HG02970 (cell line): Measurements from ENCODE around the gene GPC3.

Experiments used
- ATAC-seq: cut with Tn5 transposase; IDR thresholded peaks from one replicate; pipeline ENCODE4 v1.9.1; 2021; ENCODE audit warnings: mild to moderate bottlenecking, moderate library complexity, moderate number of reproducible peaks; ENCODE audit not compliant: unreplicated experiment, low FRiP score

The GPC3 gene

DNA sequence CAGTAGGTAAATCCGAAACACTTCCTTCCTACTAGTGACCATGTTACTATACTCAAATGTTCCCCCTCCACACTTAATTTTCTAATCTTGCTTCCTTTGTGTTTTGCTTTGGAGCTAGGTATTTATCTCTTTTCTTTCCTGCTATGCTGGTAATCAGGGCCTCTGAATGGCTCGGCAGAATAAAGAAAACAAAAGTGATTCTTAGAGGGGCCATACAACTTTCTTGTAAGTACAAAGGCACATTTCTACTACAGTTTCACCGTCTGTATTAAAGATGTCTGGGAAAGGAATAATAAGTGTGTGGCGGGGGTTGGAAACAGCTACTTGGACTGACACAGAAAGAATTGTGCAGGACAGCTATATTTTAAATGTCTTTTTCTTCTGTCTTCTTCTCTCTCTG is 50.3 kb downstream of the GPC3 start:
- ATAC-seq = no peak

DNA sequence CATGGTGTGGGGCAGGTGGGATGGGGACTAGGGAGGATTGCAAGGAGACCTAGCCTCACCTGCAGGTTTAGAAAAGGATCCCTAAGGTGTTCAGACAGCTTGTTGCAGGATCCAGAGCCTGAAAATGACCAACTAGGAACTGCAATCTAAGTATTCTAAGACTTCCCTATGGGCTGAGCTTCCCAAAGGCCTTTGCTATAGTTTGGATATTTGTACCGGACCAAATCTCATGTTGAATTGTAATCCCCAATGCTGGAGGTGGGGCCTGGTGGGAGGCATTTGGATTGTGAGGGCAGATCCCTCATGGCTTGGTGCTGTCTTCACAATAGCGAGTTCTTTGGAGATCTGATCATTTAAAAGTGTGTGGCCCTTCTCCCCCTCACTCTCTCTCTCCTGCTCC is 52.1 kb downstream of the GPC3 start:
- ATAC-seq = no peak

DNA sequence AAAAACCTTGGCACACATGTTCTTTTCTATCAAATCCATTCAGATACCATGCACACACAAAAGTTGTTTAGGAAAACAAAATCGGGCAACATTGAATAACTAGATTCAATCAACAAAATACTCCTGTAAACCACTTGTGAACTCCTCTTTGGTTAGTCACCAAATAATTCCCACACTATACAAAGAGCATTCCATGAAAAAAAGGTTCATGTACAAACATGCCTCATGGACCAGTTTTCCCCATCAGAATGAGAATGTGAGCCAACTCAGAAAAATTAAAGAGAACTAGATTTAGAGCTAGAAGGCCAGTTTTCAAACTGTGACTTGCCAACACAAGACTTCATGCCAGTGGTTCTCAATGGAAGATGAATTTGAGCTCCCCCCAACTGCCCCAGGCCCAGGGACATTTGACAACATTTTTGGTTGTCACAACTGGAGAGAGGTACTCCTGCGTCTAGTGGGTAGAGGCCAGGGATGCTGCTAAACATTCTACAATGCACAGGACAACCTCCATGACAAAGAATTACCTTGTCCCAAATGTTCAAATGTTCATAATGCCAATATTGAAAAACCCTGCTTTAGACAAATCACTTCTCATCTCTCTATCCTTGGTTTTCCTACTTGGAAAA is 55.4 kb downstream of the GPC3 start:
- ATAC-seq = no peak

DNA sequence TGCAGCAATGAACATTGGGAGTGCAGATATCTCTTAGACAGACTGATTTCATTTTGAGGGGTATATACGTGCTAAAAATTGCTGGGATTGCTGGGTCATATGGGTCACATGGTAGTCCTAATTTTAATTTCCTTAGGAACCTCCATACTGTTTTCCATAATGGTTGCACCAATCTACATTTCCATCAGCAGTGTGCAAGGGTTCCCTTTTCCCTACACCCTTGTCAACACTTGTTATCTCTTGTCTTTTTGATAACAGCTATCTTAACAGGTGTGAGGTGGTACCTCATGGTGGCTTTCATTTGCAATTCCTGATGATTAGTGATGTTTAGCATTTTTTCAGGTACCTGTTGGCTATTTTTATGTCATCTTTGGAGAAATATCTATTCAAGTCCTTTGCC is 57.0 kb downstream of the GPC3 start:
- no peak for ATAC-seq

DNA sequence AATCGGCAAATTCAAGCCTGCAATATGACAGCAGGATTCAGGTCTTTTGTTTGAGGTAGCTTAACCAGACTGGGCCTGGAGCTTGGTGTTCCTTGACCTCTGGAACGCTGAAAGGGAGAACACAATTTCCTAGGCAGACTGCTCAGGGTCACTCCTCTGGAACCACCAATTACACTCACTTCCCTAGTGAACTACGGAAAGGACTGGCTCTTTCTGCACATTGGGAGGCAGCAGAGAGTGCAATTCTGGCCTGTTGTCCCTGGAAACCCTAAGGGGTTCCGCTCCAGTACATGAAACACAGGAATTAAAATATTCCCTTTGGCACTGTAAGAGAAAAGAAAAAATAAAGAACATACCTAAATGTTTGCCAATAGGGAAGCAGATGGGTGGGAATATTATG is 58.6 kb downstream of the GPC3 start:
- ATAC-seq = no peak

DNA sequence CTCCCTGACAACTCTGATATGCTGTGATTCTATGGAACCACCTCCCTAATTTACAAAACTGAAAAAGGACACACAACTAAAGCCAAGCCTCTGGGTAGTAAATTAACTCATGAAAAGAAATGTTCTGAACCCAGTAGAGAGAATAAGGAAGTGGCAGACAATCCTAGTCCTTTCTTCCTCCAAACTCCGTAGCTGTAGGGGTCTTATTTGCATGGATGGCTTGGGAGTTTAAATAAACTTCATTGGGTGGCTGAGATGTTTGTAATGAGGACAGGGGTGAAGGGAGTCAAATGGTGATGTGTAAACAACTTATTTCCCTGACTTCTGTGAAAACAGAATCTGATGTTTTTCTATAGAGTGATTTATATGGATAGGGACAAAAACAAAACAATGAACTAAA is 59.3 kb downstream of the GPC3 start:
- ATAC-seq = no peak

DNA sequence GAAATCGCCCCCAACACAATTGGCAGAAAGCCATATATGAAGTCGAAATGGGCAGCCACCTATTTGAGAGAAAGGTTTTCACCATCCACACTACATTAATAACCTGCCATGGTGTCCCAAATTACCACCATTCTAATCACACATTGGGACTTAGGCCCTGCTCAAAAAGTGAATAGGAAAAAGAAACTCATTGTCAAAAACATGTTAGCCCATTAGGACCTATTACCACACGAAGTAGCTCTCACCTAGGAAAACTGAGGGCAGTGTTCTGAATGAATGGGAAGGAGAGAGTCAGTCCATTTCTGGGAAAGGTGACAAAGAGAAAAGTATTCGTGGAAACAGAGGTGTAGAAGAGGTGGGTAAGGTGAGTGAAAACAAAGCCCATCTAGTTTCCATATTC is 60.8 kb downstream of the GPC3 start:
- ATAC-seq = no peak

DNA sequence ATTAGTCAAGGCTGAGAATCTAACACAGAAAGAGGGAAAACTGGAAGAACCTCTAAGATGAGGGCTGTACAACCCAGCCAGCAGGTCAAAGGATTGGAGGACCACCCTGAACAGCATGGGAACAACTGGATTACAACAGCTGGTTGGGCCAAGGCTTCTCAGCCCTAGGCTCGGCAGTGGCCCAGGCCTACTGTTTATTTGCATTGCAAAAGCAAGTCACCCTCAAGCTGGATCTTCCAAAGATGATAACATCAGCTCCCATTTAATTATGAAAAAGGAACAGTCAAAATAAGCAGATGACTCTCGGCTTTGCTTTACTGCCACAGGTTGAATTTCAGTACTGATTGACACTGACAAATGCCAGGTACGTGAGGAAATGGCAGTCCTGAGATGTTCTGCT is 61.8 kb downstream of the GPC3 start:
- no peak for ATAC-seq

DNA sequence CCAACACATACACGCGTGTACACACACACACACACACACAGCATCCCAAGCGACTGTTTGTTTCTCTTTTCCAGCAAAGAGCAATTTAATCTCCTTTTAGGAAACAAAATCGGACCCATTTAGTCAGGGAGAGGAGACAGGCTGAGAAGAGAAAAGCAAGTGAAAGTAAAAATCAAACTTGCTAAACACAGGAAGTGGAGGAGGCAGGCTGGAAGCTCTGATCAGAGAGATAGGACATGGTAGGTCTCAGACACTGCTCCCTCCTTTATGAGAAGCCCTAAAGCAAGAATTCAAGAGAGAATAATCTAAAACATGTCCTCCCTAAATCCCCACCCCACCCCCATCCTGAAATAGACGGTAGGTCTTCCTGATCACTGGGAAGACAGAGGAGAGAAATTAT is 62.3 kb downstream of the GPC3 start:
- no peak for ATAC-seq

DNA sequence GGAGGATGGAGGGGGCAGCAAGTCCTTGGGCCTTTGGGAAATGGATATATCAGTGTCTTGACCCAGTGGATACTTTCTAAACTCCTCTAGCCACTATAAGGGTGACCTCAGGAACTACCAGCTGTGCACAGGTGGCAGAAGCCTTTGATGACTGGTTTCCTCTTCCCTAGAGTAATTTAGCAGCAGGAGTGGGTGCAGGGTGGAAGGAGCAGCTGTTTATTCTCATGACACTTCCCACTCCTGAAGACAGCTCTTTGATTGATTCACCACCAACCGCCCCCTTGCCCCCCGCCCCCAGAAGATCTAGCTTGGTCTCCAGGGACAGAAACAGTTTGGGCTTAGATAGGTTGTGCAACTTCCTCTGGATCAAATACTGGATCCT is 63.0 kb downstream of the GPC3 start:
- no peak for ATAC-seq

DNA sequence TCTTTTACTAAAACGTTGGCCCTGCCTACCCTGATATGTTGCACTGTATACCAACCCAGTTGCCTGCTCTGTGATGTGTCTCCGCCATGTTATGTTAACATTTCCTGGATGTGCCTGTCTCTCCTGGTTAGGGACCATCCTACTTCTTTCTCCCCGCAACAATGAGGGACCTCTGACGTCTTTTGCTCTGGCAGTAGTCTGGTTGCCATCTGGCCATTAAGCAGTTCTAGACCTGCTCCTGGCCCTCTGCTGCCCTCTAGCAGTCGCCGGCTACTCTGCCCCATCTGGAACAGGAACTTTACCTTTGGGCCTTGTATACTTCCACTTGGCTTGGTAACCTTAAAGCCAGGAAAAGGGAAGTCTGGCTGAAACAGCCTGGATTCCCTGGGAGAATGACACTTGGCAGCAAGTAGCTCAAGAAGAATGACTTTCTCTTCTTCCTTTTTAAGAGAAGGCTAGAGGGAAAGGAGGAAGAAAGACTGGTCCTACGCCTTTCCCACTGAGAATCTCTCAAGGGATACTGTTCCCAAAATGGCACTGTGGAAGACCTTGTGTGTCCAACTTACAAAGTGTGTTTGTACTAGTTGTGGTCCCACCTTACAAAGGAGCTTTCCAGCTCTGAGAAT is 63.5 kb downstream of the GPC3 start:
- ATAC-seq = no peak

DNA sequence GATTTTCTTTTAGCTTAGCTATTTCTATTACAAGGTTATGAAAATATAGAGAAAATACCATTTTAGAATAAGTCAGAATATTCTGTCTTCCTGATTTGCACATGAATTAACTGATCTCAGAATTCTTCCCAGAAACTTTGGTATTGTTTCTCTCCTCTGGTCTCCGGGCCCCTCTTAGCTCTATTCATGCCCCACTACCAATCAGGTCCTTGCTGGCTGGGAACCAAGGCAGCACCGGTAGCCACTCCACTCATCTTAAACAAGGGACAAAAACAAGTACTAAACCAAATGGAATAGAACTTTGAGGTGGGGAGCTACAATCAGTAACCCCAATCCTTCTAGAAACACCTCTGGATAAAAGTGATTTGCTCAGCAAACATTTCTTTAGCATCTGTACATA is 64.3 kb downstream of the GPC3 start:
- ATAC-seq = no peak

DNA sequence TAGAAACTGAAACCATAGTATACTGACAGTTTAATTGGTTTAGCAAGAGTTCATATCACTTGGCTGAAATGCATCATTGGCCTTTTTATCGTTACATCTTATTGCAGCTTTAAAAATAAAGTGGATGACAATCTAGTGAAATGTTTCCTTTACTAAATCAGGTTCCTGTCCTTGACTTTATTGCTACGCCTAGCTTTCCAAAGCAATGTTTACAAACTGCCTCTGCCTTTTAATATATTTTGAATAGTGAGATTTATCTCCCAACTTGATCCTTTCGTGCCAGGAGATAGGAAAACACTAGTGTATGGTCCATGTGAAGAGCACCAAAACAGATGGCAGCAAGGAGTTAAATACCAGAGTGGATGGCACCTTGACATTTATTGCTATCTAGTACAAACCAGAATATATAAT is 67.0 kb downstream of the GPC3 start:
- ATAC-seq = no peak

DNA sequence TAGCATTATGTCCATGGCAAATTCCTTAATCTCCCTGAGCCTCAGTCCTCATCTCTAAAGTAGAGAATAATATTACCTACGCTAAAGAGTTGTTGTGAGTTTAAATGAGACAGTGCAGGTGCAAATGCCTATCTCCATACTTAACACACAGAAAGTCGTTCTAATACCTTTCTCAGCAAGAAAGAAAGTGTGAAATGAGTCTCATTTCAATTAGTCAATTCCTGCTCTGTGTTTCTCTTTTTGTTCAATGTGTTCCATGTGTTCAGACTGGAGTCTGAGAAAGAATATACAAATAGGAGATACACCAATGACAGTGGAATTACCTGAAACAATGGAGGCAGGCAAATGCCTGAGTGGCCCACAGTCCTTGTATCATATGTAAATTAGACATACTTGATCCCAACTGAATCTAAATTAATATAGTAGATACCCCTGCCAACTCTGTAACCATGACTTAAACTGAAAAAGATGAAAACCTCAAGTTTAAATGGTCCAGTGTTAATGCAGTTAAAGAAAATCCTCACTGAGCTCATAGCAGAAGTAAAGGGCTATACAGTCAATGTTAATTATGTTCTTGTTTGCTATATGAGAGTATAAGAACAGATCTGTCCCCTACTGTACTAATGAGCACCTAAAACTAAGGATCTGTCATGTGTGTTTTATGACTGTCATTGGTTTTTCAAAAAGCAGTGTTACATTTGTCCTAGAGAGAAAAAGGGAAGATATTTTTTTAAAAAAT is 68.2 kb downstream of the GPC3 start:
- no peak for ATAC-seq

DNA sequence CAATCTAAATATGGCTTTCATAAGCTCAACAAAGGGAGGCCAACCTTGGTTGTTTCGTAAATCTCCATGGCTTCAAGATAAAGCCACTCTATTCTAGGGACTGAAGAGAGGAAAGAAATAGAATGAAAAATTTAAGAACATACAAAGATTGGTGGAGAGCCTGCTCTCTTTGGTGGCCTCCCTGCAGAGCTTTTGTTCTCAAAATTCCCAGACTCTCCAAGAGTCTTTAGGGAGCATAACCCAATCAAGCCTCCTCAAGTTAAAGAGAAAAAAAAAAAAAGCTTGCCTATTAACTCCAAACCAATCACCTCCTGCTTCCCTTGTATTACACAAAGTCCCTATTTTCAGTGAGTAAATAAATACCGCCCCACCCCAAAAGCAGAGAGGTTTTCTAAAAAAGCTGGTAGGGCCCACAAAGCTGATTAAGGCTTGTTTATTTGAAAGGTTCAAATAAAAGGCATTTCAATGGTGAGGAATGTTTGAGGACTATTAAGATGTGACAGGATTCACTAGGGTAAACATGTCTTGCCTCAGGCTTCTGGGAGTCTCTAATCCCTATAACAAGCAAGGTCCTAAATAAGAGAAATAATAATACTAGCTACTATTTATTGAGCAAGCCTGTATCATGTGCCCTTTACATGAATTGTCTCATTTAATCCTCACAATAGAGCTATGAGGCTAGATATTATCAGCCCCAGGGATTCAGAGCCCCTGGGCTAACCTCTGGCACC is 71.6 kb downstream of the GPC3 start:
- ATAC-seq = no peak

DNA sequence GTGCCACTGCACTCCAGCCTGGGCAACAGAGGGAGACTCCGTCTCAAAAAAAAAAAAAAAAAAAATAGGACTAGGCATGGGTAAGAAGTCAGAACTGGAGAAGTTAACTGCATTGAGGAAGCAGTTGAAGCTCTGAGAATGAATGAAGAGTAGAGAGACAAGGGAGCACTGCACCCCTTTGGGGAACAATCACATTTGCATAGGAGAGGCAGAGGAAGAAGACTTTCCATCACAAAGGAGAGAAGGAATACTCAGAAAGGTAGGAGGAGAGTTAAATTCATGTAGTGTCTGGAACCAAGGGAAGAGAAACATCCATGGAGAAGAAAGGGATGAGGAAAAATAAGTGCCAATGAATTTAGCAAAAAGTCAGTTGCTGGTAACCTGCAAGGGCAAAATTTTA is 72.4 kb downstream of the GPC3 start:
- no peak for ATAC-seq

DNA sequence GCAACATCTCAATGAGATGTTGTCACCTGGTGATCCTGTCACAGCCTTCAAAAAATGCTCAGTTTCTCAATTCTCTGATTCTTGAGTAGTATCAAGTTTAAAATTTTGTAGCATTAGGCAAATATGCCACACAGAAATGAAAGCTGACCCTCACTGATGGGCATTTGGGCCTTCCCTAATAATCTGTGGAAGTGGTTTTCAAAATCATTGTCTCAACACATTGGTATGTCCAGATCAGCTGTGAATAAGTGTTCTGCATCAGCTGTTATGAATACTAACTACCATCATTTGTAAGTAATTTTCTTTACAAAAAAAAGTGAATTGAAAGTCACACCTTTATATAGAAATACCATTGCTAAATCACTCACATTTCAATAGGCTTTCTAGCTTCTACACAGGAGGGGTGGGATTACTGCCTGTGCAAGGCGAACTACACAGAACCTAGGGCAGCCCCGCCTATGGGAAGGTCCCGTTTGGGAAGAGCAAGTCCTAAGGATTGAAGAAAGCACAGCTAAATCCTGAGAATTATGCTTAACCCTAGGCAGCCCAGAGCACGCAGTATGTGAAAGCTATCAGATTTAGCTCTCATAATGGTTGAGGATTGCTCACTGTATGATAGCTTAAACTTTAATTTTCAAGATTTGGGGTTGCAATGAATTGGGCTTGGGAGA is 73.4 kb downstream of the GPC3 start:
- ATAC-seq = no peak

DNA sequence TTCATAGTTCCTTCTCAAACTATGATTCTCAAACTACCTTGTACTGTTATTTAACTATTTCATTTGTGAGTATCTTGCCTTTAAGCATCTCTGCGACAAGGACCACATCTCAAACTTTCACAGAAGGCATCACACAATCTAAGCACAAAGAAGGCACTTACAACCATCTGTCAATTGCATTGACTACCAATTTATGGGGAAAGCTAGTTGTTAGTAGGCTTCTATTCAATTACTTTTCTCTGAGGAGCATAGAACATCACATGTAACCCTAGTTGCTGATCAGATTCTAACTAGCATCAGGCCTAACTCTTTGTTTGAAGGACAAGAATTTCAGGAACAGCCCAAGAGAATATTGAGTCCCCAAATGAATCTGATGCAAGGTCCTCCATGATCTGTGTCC is 74.9 kb downstream of the GPC3 start:
- ATAC-seq = no peak

DNA sequence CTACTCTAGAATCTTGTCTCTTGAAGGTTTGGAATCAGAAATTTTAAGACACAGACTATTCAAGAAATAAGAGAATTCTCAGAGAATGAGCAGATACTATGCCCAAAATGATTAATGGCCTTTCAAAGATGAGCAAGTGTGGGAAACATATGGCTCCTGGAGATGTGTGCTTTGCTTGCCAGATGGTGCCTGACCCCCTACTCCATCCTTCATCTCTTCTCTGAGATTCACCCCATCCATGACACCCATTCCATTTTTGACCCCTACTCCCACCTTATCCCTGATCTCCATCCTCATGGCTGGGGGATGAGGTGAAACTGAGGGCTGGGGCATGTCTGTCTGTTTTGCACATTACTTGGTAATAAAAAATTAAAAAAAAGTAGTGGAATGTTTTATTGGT is 75.5 kb downstream of the GPC3 start:
- no peak for ATAC-seq

DNA sequence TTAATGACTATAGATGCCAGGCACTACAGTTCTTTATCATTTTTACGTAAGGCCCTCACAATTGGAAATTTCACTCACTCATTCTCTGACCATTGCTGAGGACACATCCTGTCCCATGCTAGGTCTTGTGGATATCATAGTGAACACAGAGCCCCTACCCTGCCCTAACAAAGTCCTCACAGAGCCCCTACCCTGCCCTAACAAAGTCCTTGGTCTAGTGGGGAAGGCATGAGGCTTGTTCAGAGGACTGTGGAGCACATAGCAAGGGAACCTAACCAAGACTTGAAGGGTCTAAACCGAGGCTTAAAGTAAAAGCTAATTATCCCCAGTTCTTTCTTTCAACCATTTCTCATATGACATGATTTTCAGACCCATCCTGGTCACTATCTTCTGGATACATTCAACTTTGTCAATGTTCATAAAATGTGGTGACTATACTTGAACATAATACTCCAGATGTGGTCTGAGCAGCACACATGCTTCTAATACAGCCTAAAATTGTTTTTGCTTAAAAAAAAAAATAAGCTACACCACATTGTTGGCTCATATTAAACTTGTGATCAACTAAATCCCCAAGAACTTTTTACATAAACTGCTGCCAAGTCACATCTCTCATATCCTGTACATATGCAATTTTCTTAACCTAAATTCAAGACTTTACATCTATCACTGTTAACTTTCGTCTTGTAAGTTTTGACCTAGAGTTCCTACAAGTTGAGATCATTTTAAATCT is 77.0 kb downstream of the GPC3 start:
- no peak for ATAC-seq
